ENCODE results near the gene LAPTM5. TPM values are rescaled to one million over a fixed set of nuclear protein-coding genes. Genes with fewer than 3 reads are reported as not detected.
"Not testable (repeated sequence)": the region's sequence is repeated elsewhere in the genome, so short reads cannot be mapped to it uniquely, and the experiment has no call there.

LAPTM5 gene
- total RNA-seq, 1 experiment from 2014 or later: 1.5 TPM

DNA sequence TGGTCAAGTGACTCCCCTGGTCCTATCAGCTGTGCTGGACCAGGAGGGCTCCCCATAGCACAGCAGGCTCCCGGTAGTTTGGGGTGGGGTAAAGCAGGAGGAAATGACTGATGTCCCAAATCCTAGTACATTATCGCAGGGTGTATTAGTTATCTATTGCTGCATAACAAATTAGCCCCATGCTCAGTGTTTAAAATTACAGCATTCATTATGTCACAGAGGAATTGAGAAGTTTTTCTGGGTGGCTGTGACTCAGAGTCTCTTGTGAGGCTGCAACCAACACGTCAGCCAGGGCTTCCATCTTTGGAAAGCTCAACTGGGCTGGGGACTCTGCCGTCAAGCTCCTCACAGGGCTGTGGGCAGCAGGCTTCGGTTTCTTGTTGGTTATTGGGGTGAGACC is 34.3 kb upstream of the LAPTM5 start:
- no peak overlapping the region for H3K4me2 ChIP-seq (ENCODE audit: low read length)
- H2AFZ ChIP-seq (ENCODE audit: low read depth, low read length, poor library complexity, severe bottlenecking): no peak overlapping the region
- H3K36me3 ChIP-seq (ENCODE audit: control insufficient read depth in 1 of 2, insufficient read depth in 2 of 2, low read length in 2 of 2): no peaks in the 10 kb centered on the region
- DNase-seq (ENCODE audit: low read depth, low spot score): no peak
- no peaks in the 10 kb centered on the region for H3K9me2 ChIP-seq (ENCODE audit: insufficient read depth)
- no peaks in the 10 kb centered on the region for H3K79me2 ChIP-seq (ENCODE audit: insufficient read depth, low read length)
- RAD21 ChIA-PET (ENCODE audit: low non-redundant PET in 1 of 2, low total read pairs in 2 of 2, uncharacterized antibody in 2 of 2, unreplicated experiment in 2 of 2): no interaction called here
- no peak overlapping the region for H3K27ac ChIP-seq (ENCODE audit: low read depth, low read length)
- peaks cover 13% of the 10 kb centered on the region for H3K27me3 ChIP-seq (ENCODE audit: insufficient read depth, low read length)
- H3K9me3 ChIP-seq (ENCODE audit: control insufficient read depth in 1 of 2, insufficient read depth in 1 of 2, low read depth in 1 of 2, low read length in 2 of 2): no peaks in the 10 kb centered on the region
- no peak for ATAC-seq
- no peaks in the 10 kb centered on the region for H4K20me1 ChIP-seq (ENCODE audit: insufficient read depth)
- intact Hi-C loops (cut with micrococcal nuclease): no loop called here
- POLR2A ChIA-PET: no interaction called here
- CTCF ChIA-PET: interaction anchor here (1.0 to 1.3 kb wide), 2 partner anchors 9 to 12 kb away, joined by 3 to 6 read pairs; no protein-coding TSS in a partner anchor
- peaks cover 6 to 7% of the 10 kb centered on the region in 2 experiments for H3K4me1 ChIP-seq (ENCODE audit: control insufficient read depth in 1 of 2, insufficient read depth in 2 of 2, low read length in 2 of 2)
- no TSS peak for BruUV-seq (replicated peaks)
- no peak overlapping the region for H3K9ac ChIP-seq (ENCODE audit: low read length)
- no peak for TF ChIP-seq ELF1 (IDR thresholded peaks at IDR 0.05; ENCODE audit: borderline replicate concordance, low read depth)
- H3K4me3 ChIP-seq (replicated peaks in 1 of 2; ENCODE audit: low read depth in 1 of 2, low read length in 2 of 2): no peak overlapping the region

GRCh38 chr1:30790850-30791778 is 33.5 kb upstream of the LAPTM5 start:
- no TSS peak for BruUV-seq (replicated peaks)
- peaks cover 13% of the 10 kb centered on the region for H3K27me3 ChIP-seq (ENCODE audit: insufficient read depth, low read length)
- no peak overlapping the region for H3K4me2 ChIP-seq (ENCODE audit: low read length)
- no peaks in the 10 kb centered on the region for H3K9me2 ChIP-seq (ENCODE audit: insufficient read depth)
- no peaks in the 10 kb centered on the region for H3K79me2 ChIP-seq (ENCODE audit: insufficient read depth, low read length)
- no peak overlapping the region for H3K9ac ChIP-seq (ENCODE audit: low read length)
- no peaks in the 10 kb centered on the region for H4K20me1 ChIP-seq (ENCODE audit: insufficient read depth)
- ATAC-seq (no peak), DNase-seq (ENCODE audit: low read depth, low spot score) (no peak)
- H2AFZ ChIP-seq (ENCODE audit: low read depth, low read length, poor library complexity, severe bottlenecking): no peak overlapping the region
- no peaks in the 10 kb centered on the region for H3K36me3 ChIP-seq (ENCODE audit: control insufficient read depth in 1 of 2, insufficient read depth in 2 of 2, low read length in 2 of 2)
- H3K27ac ChIP-seq (ENCODE audit: low read depth, low read length): no peak overlapping the region
- H3K4me3 ChIP-seq (replicated peaks in 1 of 2; ENCODE audit: low read depth in 1 of 2, low read length in 2 of 2): no peak overlapping the region
- ChIA-PET POLR2A (no interaction called here), CTCF (interaction anchor here (0.8 to 1.3 kb wide), 4 partner anchors 10 to 120 kb away, joined by 3 to 6 read pairs (median 5); no protein-coding TSS in a partner anchor), RAD21 (ENCODE audit: low non-redundant PET in 1 of 2, low total read pairs in 2 of 2, uncharacterized antibody in 2 of 2, unreplicated experiment in 2 of 2) (interaction anchor here in 1 of 2 experiments (0.6 kb wide), 1 partner anchor 9 kb away, joined by 4 read pairs; no protein-coding TSS in a partner anchor)
- peaks cover 6% of the 10 kb centered on the region in 2 experiments for H3K4me1 ChIP-seq (ENCODE audit: control insufficient read depth in 1 of 2, insufficient read depth in 2 of 2, low read length in 2 of 2)
- no peak for TF ChIP-seq RAD21 (IDR thresholded peaks at IDR 0.05; ENCODE audit: low read depth)
- no peak for TF ChIP-seq POLR2A (IDR thresholded peaks at IDR 0.05; ENCODE audit: borderline replicate concordance, extremely low read depth, insufficient read depth, insufficient read length)
- TF ChIP-seq, protein P1, sequence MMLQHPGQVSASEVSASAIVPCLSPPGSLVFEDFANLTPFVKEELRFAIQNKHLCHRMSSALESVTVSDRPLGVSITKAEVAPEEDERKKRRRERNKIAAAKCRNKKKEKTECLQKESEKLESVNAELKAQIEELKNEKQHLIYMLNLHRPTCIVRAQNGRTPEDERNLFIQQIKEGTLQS (IDR thresholded peaks at IDR 0.05): no peak
- TF ChIP-seq EGR1 (IDR thresholded peaks at IDR 0.05; ENCODE audit: low read depth): no peak
- TF ChIP-seq TCF7L2 (IDR thresholded peaks at IDR 0.05; ENCODE audit: borderline replicate concordance, extremely low read depth, insufficient read depth, insufficient read length): no peak
- TF ChIP-seq SRF (IDR thresholded peaks at IDR 0.05; ENCODE audit: low read depth): no peak
- no peak for TF ChIP-seq CTCF (IDR thresholded peaks at IDR 0.05 in 2 of 3, conservative IDR thresholded peaks at IDR 0.05 in 1 of 3; ENCODE audit: borderline replicate concordance in 1 of 3, insufficient read depth in 1 of 3, low read depth in 2 of 3, low read length in 2 of 3)
- no peak for TF ChIP-seq JUND (IDR thresholded peaks at IDR 0.05)
- H3K9me3 ChIP-seq (ENCODE audit: control insufficient read depth in 1 of 2, insufficient read depth in 1 of 2, low read depth in 1 of 2, low read length in 2 of 2): no peaks in the 10 kb centered on the region
- intact Hi-C loops (cut with micrococcal nuclease): no loop called here

- H3K4me2 ChIP-seq (ENCODE audit: low read length); DNase-seq (ENCODE audit: low read depth, low spot score); H2AFZ ChIP-seq (ENCODE audit: low read depth, low read length, poor library complexity, severe bottlenecking); POLR2A ChIA-PET; H3K4me1 ChIP-seq (ENCODE audit: control insufficient read depth in 1 of 2, insufficient read depth in 2 of 2, low read length in 2 of 2); intact Hi-C loops (cut with micrococcal nuclease); H3K9me2 ChIP-seq (ENCODE audit: insufficient read depth); H3K9me3 ChIP-seq (ENCODE audit: control insufficient read depth in 1 of 2, insufficient read depth in 1 of 2, low read depth in 1 of 2, low read length in 2 of 2); H3K27ac ChIP-seq (ENCODE audit: low read depth, low read length); H3K9ac ChIP-seq (ENCODE audit: low read length); H3K4me3 ChIP-seq (replicated peaks in 1 of 2; ENCODE audit: low read depth in 1 of 2, low read length in 2 of 2); ATAC-seq; H3K36me3 ChIP-seq (ENCODE audit: control insufficient read depth in 1 of 2, insufficient read depth in 2 of 2, low read length in 2 of 2); BruUV-seq (replicated peaks); H3K79me2 ChIP-seq (ENCODE audit: insufficient read depth, low read length); H4K20me1 ChIP-seq (ENCODE audit: insufficient read depth): not testable (repeated sequence)
- ChIA-PET CTCF (interaction anchor here (1.2 kb wide), 1 partner anchor 121 kb away, joined by 5 read pairs; no protein-coding TSS in a partner anchor), RAD21 (ENCODE audit: low non-redundant PET in 1 of 2, low total read pairs in 2 of 2, uncharacterized antibody in 2 of 2, unreplicated experiment in 2 of 2) (interaction anchor here in 1 of 2 experiments (0.6 kb wide), 1 partner anchor 8 kb away, joined by 4 read pairs; no protein-coding TSS in a partner anchor)
- peaks cover 13% of the 10 kb centered on the region for H3K27me3 ChIP-seq (ENCODE audit: insufficient read depth, low read length)
Measured at GRCh38 chr1:30790256-30790525, 32.6 kb upstream of the LAPTM5 start.

All from HCT116 (cell line).